Upper lobe of left lung (tissue), 6 donors: Measurements from ENCODE around the gene CD46. TPM values are rescaled to one million over a fixed set of nuclear protein-coding genes. Genes with fewer than 3 reads are reported as not detected.

ENCODE experiments used
- ATAC-seq, 2 donors: fragments of 200-7000 bp; cut with Tn5 transposase; one replicate each; pipeline ENCODE4 v1.9.1; 2022; ENCODE audit warnings: mild to moderate bottlenecking in 2 of 2, moderate library complexity in 2 of 2; ENCODE audit not compliant: low FRiP score in 2 of 2
- DNase-seq, 2 donors: peaks; one replicate each; pipeline ENCODE4 v3.0.0-alpha.2; 2019 to 2020
- H3K27ac ChIP-seq, 4 donors: fragments of 200-600 bp; sonication (generic); one replicate each; pipeline ENCODE4 v1.5.1; 2016 to 2019
- H3K27me3 ChIP-seq, 4 donors: fragments of 200-600 bp; sonication (generic); one replicate each; pipeline ENCODE4 v1.5.1; 2017 to 2019
- H3K36me3 ChIP-seq, 4 donors: fragments of 200-600 bp; sonication (generic); one replicate each; pipeline ENCODE4 v1.5.1; 2016 to 2019
- H3K4me1 ChIP-seq, 4 donors: fragments of 200-600 bp; sonication (generic); one replicate each; pipeline ENCODE4 v1.5.1; 2018 to 2019
- H3K4me3 ChIP-seq, 4 donors: fragments of 200-600 bp; sonication (generic); one replicate each; pipeline ENCODE4 v1.5.1; 2017 to 2019; ENCODE audit warnings: mild to moderate bottlenecking in 2 of 4, moderate library complexity in 1 of 4
- H3K9me3 ChIP-seq, 4 donors: fragments of 200-600 bp; sonication (generic); one replicate each; pipeline ENCODE4 v1.5.1; 2018 to 2019
- EP300 ChIP-seq, 4 donors: sonication (generic); formaldehyde crosslinking; IDR thresholded peaks; one replicate each; pipeline ENCODE4 v1.5.1; 2017; ENCODE audit warnings: antibody characterized with exemption in 4 of 4, control low read depth in 2 of 4
- POLR2A ChIP-seq, 4 donors: fragments of 450-650 bp; IDR thresholded peaks; one replicate each; pipeline ENCODE4 v1.5.1; 2016 to 2017; ENCODE audit warnings: antibody characterized with exemption in 4 of 4, mild to moderate bottlenecking in 2 of 4
- POLR2AphosphoS5 ChIP-seq, 2 donors: sonication (generic); formaldehyde crosslinking; IDR thresholded peaks; one replicate each; pipeline ENCODE4 v1.5.1; 2017; ENCODE audit warnings: antibody characterized with exemption in 2 of 2
- WGBS, 2 donors: methylation state at CpG; one replicate each; pipeline ENCODE4 v1.1.5; 2017 to 2018; 5-methylcytosine and 5-hydroxymethylcytosine counted together
- total RNA-seq, 6 donors: library from RNA; depleted of rRNA in 4 of 6; stranded (reverse); fragments of >200 nt in 4 of 6; gene quantifications; one replicate each; pipeline versions ENCODE4 v1.1.0 to v1.2.1, GENCODE V29; 2016 to 2021
- TF ChIP-seq, protein P1 (sequence below), 6 experiments: fragments of 450-650 bp in 4 of 6; fragments of 200-600 bp in 2 of 6; sonication (generic) in 2 of 6; IDR thresholded peaks; one replicate each; pipeline ENCODE4 v1.5.1; 2016 to 2019; ENCODE audit warnings: antibody characterized with exemption in 6 of 6
- donor health status: DM: no; HTN: no; CAD: no; lungs with moderate emphysema.
- donor health status: DM: no; HTN: yes; CAD: no; lungs with severe emphysema.

Gene CD46
- total RNA-seq, 6 donors from 2014 or later = 105 to 358 (median 248) TPM

DNA sequence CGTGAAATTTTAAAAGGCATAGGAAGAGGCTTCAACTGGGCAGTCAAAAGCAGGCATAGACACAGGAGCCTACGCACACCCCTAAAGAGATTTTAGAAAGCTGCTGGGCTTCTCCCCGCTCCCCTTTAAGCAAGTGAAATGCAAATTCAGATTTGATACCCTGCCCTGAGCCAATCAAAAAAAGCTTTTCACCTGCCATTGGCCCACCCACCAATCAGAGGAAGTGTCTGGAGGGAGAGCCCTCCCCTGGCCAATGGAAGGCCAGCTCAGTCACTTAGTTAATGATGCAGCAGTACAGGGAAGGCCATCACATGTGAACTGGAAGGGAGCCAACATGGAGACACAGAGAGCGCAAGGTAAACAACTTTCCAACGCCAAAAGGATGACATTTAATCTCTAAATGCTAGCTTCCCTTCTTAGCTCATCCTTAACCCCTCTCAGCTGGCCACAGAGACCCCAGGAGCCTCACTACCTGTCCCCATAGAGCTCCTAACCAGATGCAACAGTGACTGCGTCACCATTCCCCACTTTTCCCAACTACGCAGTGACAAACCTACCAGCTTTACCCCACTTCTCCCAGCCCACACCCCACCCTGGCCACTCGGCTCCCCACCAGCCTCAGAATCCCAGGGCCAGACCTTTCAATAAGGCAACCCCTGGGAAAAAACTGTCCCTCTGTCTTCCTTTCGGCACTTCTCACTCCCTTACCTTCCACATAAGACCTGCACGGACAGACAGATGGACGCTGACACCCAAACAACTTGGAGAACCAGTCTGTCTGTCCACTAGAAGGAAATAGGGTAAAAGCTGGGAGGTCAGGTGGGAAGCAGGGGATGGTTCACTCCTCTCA is 71.0 kb downstream of the CD46 start:
- peaks cover 0 to 24% (median 13%) of the 10 kb centered on the region in 4 donors for H3K36me3 ChIP-seq
- TF ChIP-seq POLR2A (IDR thresholded peaks at IDR 0.05) (peak in 2 of 4 donors; percentile 75 to 89), EP300 (IDR thresholded peaks at IDR 0.05) (no peak), POLR2AphosphoS5 (IDR thresholded peaks at IDR 0.05) (peak; percentile 83 to 90)
- TF ChIP-seq, protein P1, sequence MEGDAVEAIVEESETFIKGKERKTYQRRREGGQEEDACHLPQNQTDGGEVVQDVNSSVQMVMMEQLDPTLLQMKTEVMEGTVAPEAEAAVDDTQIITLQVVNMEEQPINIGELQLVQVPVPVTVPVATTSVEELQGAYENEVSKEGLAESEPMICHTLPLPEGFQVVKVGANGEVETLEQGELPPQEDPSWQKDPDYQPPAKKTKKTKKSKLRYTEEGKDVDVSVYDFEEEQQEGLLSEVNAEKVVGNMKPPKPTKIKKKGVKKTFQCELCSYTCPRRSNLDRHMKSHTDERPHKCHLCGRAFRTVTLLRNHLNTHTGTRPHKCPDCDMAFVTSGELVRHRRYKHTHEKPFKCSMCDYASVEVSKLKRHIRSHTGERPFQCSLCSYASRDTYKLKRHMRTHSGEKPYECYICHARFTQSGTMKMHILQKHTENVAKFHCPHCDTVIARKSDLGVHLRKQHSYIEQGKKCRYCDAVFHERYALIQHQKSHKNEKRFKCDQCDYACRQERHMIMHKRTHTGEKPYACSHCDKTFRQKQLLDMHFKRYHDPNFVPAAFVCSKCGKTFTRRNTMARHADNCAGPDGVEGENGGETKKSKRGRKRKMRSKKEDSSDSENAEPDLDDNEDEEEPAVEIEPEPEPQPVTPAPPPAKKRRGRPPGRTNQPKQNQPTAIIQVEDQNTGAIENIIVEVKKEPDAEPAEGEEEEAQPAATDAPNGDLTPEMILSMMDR (IDR thresholded peaks at IDR 0.05) = peak in 1 of 6 experiments; percentile 9
- DNase-seq = peak in 1 of 2 donors; percentile 95
- peak overlapping the region; percentile 60 to 68 (median 64) for H3K4me3 ChIP-seq
- H3K4me1 ChIP-seq = peaks cover 73 to 91% (median 82%) of the 10 kb centered on the region in 4 donors
- peak overlapping the region; percentile 97 to 98 (median 98) for H3K27ac ChIP-seq
- no peaks in the 10 kb centered on the region for H3K27me3 ChIP-seq
- H3K9me3 ChIP-seq = no peaks in the 10 kb centered on the region
- ATAC-seq = peak; percentile 82 to 92
- WGBS, 2 donors = 29 to 31% methylated on average over 11 of the region's 11 CpGs

DNA sequence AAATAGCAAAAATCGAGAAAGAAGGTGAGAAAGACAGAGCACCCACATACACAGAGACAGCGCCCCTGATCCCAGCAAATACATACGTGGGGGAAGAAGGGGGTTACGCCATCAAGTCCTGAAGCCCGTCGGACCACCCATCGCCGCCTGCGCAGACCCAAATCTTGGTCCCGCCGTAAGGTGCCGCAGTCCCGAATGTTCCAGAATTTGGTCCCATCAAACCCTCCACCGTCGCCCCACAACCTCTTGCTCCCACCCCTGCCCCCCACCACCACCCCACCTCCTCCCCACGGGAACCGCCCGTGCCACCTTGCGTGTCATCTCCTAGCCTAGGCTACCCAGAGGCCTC is 71.7 kb downstream of the CD46 start:
- WGBS, 2 donors = 10 to 45% methylated on average over 15 to 19 of the region's 19 CpGs
- peak overlapping the region; percentile 60 to 68 (median 64) for H3K4me3 ChIP-seq
- H3K9me3 ChIP-seq = no peaks in the 10 kb centered on the region
- peak overlapping the region; percentile 97 to 98 (median 98) for H3K27ac ChIP-seq
- TF ChIP-seq EP300 (IDR thresholded peaks at IDR 0.05) (no peak), POLR2AphosphoS5 (IDR thresholded peaks at IDR 0.05) (no peak), POLR2A (IDR thresholded peaks at IDR 0.05) (no peak)
- TF ChIP-seq, protein P1 (IDR thresholded peaks at IDR 0.05) = no peak
- peaks cover 78 to 92% (median 85%) of the 10 kb centered on the region in 4 donors for H3K4me1 ChIP-seq
- ATAC-seq = peak in 1 of 2 donors; percentile 3
- H3K36me3 ChIP-seq = peaks cover 0 to 20% (median 9%) of the 10 kb centered on the region in 4 donors
- H3K27me3 ChIP-seq = no peaks in the 10 kb centered on the region
- DNase-seq = peak in 1 of 2 donors; percentile 71

- WGBS, 2 donors = 0 to 1% methylated on average over 8 to 9 of the region's 9 CpGs
- peak; percentile 75 to 88 for ATAC-seq
- peak in 1 of 2 donors; percentile 89 for DNase-seq
- Histone ChIP-seq H3K9me3 (no peaks in the 10 kb centered on the region), H3K4me3 (peak overlapping the region; percentile 60 to 68 (median 64)), H3K36me3 (peaks cover 0 to 15% (median 5%) of the 10 kb centered on the region in 4 donors), H3K27ac (peak overlapping the region; percentile 97 to 98 (median 98)), H3K4me1 (peaks cover 79 to 92% (median 83%) of the 10 kb centered on the region in 4 donors), H3K27me3 (no peaks in the 10 kb centered on the region)
- TF ChIP-seq POLR2A (IDR thresholded peaks at IDR 0.05) = peak; percentile 82 to 95 (median 92)
- TF ChIP-seq, protein P1 (IDR thresholded peaks at IDR 0.05) = peak; percentile 75 to 96 (median 88)
- TF ChIP-seq EP300 (IDR thresholded peaks at IDR 0.05) = peak in 2 of 4 donors; percentile 49 to 85
- TF ChIP-seq POLR2AphosphoS5 (IDR thresholded peaks at IDR 0.05) = peak; percentile 92 to 95
Observed at GRCh38 chr1:207823880-207824566, 72.2 kb downstream of the CD46 start.

DNA sequence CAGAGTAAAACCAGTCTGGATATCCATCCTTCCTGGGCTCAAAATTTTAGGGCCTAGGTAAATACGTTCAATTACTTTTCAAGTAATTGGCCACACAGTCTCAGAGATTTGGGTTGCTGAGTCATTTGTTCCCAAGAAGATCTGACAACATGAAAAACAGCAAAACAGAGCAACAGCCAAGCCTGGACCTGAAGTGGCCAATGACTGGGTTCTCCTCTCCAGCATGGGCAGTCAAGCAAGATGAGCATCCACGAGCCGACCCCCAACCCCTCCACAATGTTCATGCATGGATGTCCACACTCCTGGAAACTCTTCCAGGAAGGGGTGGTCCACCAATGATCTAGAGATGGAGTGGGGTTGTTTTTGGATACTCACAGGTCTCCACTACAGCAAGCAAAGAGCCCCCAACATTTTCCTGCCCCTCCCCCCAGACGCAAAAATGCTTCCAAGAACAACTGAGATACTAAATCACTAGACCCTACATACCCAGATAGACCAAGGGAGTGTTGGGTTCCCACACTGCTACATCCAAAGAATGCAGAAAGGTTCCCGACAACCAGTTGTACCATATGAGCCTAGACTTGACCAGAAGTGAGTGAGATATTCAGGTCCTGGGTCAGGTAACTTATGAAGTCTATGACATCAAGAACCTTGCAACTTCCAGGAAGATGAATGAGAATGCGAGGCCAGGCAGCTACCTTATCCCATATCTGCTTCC is 73.0 kb downstream of the CD46 start:
- H3K4me1 ChIP-seq = peaks cover 76 to 89% (median 78%) of the 10 kb centered on the region in 4 donors

More for the DNA sequence above, 73.0 kb downstream of the CD46 start:
- Histone ChIP-seq H3K27ac (peak overlapping the region; percentile 97 to 98 (median 98)), H3K27me3 (no peaks in the 10 kb centered on the region), H3K9me3 (no peaks in the 10 kb centered on the region), H3K36me3 (peaks cover 0 to 8% (median under 1%) of the 10 kb centered on the region in 4 donors), H3K4me3 (peak overlapping the region in 2 of 4 donors; percentile 67 to 68)
- DNase-seq (no peak), ATAC-seq (no peak)
- 78 to 84% methylated on average over 5 to 6 of the region's 6 CpGs for WGBS, 2 donors
- TF ChIP-seq POLR2AphosphoS5 (IDR thresholded peaks at IDR 0.05) = no peak
- TF ChIP-seq EP300 (IDR thresholded peaks at IDR 0.05) = no peak
- no peak for TF ChIP-seq POLR2A (IDR thresholded peaks at IDR 0.05)
- TF ChIP-seq, protein P1 (IDR thresholded peaks at IDR 0.05) = no peak
